Endometrium (tissue), 2 donors: ENCODE results near the gene CCR9.
A peak's percentile ranks its signal among the peaks of the same experiment; 100 is the strongest.
"Not testable (repeated sequence)": the region's sequence is repeated elsewhere in the genome, so short reads cannot be mapped to it uniquely, and the experiment has no call there.

Source experiments
- FAIRE-seq: peaks from 2 replicates; lab custom pipeline; 2012; peaks lifted over from hg19 to GRCh38; lab: Jason Lieb, UNC
- donor health status: control.
- donor health status: control.

Gene CCR9

GRCh38 chr3:45885979-45886705 lies at the start of gene CCR9:
Gene CCR9 (plus strand): TSS chr3:45886543. CDS start chr3:45894934, 8,391 bp downstream.
- no peak for FAIRE-seq

- no peak for FAIRE-seq
These were observed 47.9 kb upstream of the CCR9 start for GRCh38 chr3:45838466-45838865.

GRCh38 chr3:45841420-45841756 lies 45.0 kb upstream of the CCR9 start:
- no peak for FAIRE-seq

GRCh38 chr3:45841757-45842491 lies 44.4 kb upstream of the CCR9 start, which contains the start of gene LZTFL1:
Gene LZTFL1 (minus strand): TSS chr3:45842119. CDS start chr3:45841991, 128 bp downstream.
- peak; percentile 51 for FAIRE-seq

- no peak for FAIRE-seq
These were observed 43.3 kb upstream of the CCR9 start for GRCh38 chr3:45842851-45843625.

- no peak for FAIRE-seq
These were observed 41.7 kb upstream of the CCR9 start for GRCh38 chr3:45844616-45845015.

GRCh38 chr3:45848392-45848791 lies 38.0 kb upstream of the CCR9 start:
- no peak for FAIRE-seq

GRCh38 chr3:45852828-45853227 lies 33.5 kb upstream of the CCR9 start:
- FAIRE-seq, result no peak

GRCh38 chr3:45856323-45856722 lies 30.0 kb upstream of the CCR9 start:
- not testable (repeated sequence) for FAIRE-seq

GRCh38 chr3:45857024-45857423 lies 29.3 kb upstream of the CCR9 start:
- not testable (repeated sequence) for FAIRE-seq

- FAIRE-seq, result no peak
These were observed 27.4 kb upstream of the CCR9 start for GRCh38 chr3:45858809-45859543.

- no peak for FAIRE-seq
These were observed 25.9 kb upstream of the CCR9 start for GRCh38 chr3:45860481-45860880.

- FAIRE-seq, result no peak
These were observed 25.2 kb upstream of the CCR9 start for GRCh38 chr3:45861043-45861719.

- no peak for FAIRE-seq
These were observed 21.4 kb upstream of the CCR9 start for GRCh38 chr3:45864760-45865519.

GRCh38 chr3:45865563-45865962 lies 20.8 kb upstream of the CCR9 start:
- FAIRE-seq, result no peak

- FAIRE-seq, result no peak
These were observed 18.1 kb upstream of the CCR9 start for GRCh38 chr3:45868213-45868612.

GRCh38 chr3:45868650-45869049 lies 17.7 kb upstream of the CCR9 start:
- FAIRE-seq, result no peak

- FAIRE-seq, result no peak
These were observed 16.7 kb upstream of the CCR9 start for GRCh38 chr3:45869638-45870037.

- FAIRE-seq, result no peak
These were observed 16.2 kb upstream of the CCR9 start for GRCh38 chr3:45870099-45870498.

GRCh38 chr3:45871780-45872179 lies 14.6 kb upstream of the CCR9 start:
- no peak for FAIRE-seq

GRCh38 chr3:45872569-45872968 lies 13.8 kb upstream of the CCR9 start:
- no peak for FAIRE-seq
